Stimulated activated naive CD4-positive, alpha-beta T cell treated with Interleukin-2 at 50 U/mL for 16 hours (primary cell): ENCODE results near the gene NPW.

Experiments used
- DNase-seq: peaks from one replicate; lab custom pipeline; 2025; lab: John Stamatoyannopoulos, UW

NPW gene

GRCh38 chr16:2036200-2036966, 16.8 kb downstream of the NPW start:
- DNase-seq = no peak

GRCh38 chr16:2037115-2037514, 17.5 kb downstream of the NPW start:
- DNase-seq = no peak

- DNase-seq = no peak
These were observed 18.2 kb downstream of the NPW start for GRCh38 chr16:2037647-2038381.

- DNase-seq = no peak
These were observed 19.0 kb downstream of the NPW start for GRCh38 chr16:2038382-2039231.

GRCh38 chr16:2039274-2040031, 19.9 kb downstream of the NPW start:
- DNase-seq = no peak

GRCh38 chr16:2040041-2040786, 20.6 kb downstream of the NPW start:
- DNase-seq = no peak

GRCh38 chr16:2040787-2041522, 21.4 kb downstream of the NPW start:
- DNase-seq = no peak

- DNase-seq = no peak
These were observed 22.8 kb downstream of the NPW start for GRCh38 chr16:2042171-2042985.

- DNase-seq = no peak
These were observed 23.5 kb downstream of the NPW start for GRCh38 chr16:2042986-2043666.

- no peak for DNase-seq
These were observed 24.3 kb downstream of the NPW start for GRCh38 chr16:2043667-2044451.

- DNase-seq = no peak
These were observed 25.0 kb downstream of the NPW start for GRCh38 chr16:2044541-2044940.

GRCh38 chr16:2045965-2046892, 26.6 kb downstream of the NPW start:
- DNase-seq = no peak

GRCh38 chr16:2046893-2047329, 27.3 kb downstream of the NPW start:
- no peak for DNase-seq

- peak; percentile 92 for DNase-seq
These were observed 27.9 kb downstream of the NPW start, which contains the start of the genes NTHL1 and TSC2 for GRCh38 chr16:2047330-2048115. Gene NTHL1, minus strand, starts transcription at chr16:2047834. Its CDS starts 11 bp downstream, at chr16:2047823. Gene TSC2, plus strand, starts transcription at chr16:2047985. Its CDS starts 631 bp downstream, at chr16:2048616.

- DNase-seq = no peak
These were observed 28.5 kb downstream of the NPW start for GRCh38 chr16:2048116-2048543.

GRCh38 chr16:2053211-2053610, 33.6 kb downstream of the NPW start:
- DNase-seq = no peak
